ENCODE results near the gene CACTIN.

Gene CACTIN

DNA sequence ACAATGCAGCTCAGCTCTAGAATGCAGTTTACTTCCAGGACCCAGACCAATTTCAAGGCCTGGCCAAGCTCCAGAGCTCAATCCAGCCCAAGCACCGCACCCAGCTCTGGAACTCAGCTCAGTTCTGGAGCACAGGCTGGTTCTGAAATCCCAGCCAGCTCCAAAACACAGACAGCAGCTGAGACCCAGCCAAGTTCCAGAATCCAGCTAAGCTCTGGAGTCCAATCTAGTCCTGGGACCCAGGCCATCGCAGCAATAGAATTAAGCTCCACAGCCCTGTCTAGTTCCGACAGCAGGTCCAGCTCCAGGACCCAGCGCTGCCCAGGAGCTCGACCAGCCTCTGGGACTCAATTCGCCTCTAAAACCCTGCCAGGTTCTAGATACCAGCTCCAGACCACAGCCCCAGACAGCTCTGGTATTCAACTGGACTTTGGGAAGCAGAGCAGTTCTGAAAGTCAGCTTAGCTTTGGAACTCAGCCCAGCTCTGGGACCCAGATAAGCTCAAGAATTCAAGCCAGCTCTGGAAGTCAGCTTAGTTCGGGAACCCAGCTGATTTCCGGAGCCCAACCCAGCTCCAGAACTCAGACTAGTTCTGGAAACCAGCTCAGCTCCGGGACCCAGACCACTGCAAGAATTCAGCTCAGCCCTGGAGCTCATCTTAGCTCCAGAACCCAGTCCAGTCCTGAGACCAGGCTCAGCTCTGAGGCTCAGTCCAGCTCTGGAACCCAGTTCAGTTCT is 34.5 kb downstream of the CACTIN start:
- no peak overlapping the region for H3K4me3 ChIP-seq (ENCODE audit: low read depth, low read length)
- DNase-seq (ENCODE audit: low read depth), result no peak
- TF ChIP-seq, protein P1, sequence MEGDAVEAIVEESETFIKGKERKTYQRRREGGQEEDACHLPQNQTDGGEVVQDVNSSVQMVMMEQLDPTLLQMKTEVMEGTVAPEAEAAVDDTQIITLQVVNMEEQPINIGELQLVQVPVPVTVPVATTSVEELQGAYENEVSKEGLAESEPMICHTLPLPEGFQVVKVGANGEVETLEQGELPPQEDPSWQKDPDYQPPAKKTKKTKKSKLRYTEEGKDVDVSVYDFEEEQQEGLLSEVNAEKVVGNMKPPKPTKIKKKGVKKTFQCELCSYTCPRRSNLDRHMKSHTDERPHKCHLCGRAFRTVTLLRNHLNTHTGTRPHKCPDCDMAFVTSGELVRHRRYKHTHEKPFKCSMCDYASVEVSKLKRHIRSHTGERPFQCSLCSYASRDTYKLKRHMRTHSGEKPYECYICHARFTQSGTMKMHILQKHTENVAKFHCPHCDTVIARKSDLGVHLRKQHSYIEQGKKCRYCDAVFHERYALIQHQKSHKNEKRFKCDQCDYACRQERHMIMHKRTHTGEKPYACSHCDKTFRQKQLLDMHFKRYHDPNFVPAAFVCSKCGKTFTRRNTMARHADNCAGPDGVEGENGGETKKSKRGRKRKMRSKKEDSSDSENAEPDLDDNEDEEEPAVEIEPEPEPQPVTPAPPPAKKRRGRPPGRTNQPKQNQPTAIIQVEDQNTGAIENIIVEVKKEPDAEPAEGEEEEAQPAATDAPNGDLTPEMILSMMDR (IDR thresholded peaks at IDR 0.05; ENCODE audit: low read depth, low read length, missing control alignments), result no peak

DNA sequence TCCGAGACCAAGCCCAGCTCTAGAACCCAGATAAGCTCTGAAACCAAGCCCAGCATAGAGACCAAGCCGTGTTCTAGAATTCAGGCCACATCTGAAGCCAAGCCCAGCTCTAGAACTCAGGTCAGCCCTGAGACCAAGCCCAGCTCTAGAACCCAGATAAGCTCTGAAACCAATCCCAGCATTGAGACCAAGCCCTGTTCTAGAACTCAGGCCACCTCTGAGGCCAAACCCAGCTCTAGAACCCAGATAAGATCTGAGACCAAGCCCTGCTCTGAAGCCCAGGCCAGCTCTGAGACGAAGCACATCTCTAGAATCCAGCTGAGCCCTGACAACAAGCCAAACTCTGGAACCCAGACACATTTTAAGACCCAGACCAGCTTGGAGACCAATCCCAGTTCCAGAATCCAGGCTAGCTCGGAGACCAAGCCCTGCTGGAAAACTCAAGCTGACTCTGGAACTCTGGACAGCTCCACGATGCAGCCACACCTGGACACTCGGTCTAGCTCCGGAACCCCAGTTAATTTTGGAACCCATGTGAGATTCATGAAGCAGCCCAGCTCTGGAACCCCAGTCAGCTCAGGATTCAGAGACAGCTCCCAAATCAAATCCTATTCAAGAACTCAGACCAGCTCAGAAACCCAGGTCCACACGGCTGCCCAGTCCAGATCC is 35.5 kb downstream of the CACTIN start:
- TF ChIP-seq, protein P1 (IDR thresholded peaks at IDR 0.05; ENCODE audit: low read depth, low read length, missing control alignments), result no peak
- H3K4me3 ChIP-seq (ENCODE audit: low read depth, low read length), result no peak overlapping the region
- no peak for DNase-seq (ENCODE audit: low read depth)

DNA sequence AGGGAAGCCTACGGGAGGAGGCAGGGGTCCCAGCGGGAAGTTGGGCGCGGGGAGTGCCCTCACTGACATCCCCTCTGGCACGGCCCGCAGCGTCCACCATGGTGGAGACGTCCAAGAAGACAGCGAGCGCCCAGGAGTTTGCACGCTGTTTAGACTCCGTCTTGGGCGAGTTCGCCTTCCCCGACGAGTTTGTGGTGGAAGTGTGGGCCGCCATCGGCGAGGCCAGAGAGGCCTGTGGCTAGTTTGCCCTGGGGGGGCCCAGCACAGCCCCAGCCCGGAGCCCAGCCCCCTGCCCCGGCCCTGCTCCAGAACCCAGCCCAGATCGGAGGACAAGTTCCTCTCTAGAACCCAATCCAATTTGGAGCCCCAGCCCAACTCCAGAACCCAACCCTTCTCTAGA is 36.6 kb downstream of the CACTIN start:
- TF ChIP-seq, protein P1 (IDR thresholded peaks at IDR 0.05; ENCODE audit: low read depth, low read length, missing control alignments), result no peak
- DNase-seq (ENCODE audit: low read depth), result no peak
- H3K4me3 ChIP-seq (ENCODE audit: low read depth, low read length), result no peak overlapping the region

DNA sequence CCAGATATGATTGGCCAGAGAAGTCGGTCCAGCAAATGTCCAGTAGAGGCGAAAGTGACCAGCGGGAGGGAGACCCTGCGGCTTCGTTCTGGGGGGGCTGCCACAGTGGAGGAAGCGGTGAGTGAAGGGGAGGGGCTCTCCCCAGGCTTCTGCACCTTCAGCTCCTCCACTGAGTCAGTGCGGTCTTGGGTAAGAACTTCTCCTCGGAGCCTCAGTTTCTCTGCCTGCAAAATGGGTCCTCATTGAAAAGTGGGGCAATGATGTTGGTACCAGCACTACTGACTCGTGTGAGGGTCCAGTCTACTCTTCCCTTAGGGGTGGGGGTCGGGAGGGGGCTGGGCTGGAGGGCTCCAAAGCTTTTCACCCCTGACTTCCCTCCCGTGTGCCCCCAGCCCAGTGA is 37.2 kb downstream of the CACTIN start:
- DNase-seq (ENCODE audit: low read depth), result no peak
- TF ChIP-seq, protein P1 (IDR thresholded peaks at IDR 0.05; ENCODE audit: low read depth, low read length, missing control alignments), result no peak
- H3K4me3 ChIP-seq (ENCODE audit: low read depth, low read length), result no peak overlapping the region

DNA sequence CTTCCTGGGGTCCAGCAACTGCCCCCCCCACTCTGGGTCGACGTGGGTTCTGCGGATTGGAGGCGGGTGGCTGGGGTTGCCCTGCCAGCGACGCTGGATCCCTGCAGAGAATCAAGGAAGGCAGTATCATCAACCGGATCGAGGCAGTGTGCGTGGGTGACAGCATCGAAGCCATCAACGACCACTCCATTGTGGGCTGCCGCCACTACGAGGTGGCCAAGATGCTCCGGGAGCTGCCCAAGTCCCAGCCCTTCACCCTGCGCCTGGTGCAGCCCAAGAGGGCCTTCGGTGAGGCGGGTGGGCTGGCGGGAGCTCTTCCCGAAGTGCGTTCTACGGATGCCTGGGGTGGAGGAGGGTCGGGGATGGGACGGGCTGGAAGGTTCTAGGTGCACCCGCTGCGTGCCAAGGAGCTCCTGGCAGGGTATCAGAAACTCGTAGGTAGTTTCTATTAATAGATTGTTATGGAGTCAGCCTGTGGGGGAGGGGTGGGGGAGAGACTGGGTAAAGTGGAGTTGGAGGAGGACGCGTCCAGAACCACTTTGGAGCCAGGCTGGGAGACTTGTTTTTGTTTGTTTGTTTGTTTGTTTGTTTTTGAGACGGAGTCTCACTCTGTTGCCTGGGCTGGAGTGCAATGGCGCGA is 39.8 kb downstream of the CACTIN start:
- DNase-seq (ENCODE audit: low read depth), result no peak
- H3K4me3 ChIP-seq (ENCODE audit: low read depth, low read length), result no peak overlapping the region
- TF ChIP-seq, protein P1 (IDR thresholded peaks at IDR 0.05; ENCODE audit: low read depth, low read length, missing control alignments), result no peak

DNA sequence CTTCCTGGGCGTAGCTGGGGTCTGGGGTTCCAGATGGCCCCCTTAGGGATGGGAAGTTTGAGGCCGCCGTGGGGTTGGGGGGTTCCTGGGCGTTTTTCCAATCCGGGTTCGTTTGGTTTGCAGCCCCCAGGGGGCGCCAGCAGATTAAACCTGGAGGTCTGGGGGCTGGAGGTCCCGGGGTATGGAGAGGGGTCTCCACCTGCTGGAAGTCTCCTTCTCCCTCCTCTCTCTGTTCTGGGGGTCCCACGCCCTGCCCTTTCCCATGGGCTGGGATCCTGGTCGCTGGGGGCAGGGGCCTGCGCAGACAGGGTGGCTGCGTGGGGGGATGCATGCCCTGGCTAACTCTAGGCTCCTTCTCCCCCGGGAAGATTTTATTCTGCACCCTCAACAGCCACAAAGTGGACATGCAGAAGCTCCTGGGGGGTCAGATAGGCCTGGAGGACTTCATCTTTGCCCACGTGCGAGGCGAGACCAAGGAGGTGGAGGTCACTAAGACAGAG is 40.4 kb downstream of the CACTIN start:
- TF ChIP-seq, protein P1 (IDR thresholded peaks at IDR 0.05; ENCODE audit: low read depth, low read length, missing control alignments), result peak; percentile 50
- no peak overlapping the region for H3K4me3 ChIP-seq (ENCODE audit: low read depth, low read length)
- DNase-seq (ENCODE audit: low read depth), result no peak
